ENCODE data around the gene RRP7A.
"Not testable (repeated sequence)": the region's sequence is repeated elsewhere in the genome, so short reads cannot be mapped to it uniquely, and the experiment has no call there.

Gene RRP7A

DNA sequence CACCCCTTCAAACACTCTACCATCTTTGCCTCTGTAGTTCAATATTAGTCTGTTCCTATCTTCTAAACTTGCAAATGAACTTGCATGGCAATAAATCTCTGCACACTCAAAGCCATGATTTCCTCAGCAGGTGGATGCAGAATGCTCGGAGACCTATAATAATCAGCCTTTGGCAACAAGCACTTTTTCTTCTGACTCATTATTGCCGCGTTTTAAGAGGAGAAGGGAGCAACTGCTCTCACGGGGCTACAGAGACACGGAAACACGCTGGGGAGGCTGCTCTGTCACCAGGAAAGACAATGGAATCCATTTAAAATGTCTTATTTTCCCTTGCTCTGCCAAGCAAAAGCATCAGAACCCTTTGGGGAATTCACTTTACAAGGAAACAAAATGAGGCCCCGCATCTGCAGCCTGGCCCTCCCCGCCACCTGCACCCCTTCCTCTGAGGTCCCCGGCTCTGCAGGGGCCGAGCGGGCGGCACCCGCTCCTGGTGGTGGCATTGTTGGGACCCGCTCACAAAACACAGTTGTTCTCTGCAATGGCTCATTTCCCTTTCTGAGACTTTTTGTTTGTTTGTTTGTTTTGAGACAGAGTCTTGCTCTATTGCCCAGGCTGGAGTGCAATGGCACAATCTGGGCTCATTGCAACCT, 15.6 kb upstream of the RRP7A start:
- not testable (repeated sequence) for DNase-seq

DNA sequence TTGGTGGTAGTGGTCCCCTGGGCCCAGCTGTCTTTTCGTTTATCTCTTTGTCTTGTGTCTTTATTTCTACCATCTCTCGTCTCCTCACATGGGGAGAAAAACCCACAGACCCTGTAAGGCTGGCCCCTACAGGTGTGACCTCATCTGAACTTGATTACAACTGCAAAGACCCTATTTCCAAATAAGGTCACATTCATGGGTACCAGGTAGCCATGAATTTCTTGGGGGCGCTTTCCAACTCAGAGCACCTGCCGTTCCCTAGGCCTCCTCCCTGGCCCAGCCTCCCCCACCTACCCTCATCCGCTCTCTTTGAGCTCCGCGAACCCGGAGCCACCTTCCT, 14.0 kb upstream of the RRP7A start:
- DNase-seq: no peak

DNA sequence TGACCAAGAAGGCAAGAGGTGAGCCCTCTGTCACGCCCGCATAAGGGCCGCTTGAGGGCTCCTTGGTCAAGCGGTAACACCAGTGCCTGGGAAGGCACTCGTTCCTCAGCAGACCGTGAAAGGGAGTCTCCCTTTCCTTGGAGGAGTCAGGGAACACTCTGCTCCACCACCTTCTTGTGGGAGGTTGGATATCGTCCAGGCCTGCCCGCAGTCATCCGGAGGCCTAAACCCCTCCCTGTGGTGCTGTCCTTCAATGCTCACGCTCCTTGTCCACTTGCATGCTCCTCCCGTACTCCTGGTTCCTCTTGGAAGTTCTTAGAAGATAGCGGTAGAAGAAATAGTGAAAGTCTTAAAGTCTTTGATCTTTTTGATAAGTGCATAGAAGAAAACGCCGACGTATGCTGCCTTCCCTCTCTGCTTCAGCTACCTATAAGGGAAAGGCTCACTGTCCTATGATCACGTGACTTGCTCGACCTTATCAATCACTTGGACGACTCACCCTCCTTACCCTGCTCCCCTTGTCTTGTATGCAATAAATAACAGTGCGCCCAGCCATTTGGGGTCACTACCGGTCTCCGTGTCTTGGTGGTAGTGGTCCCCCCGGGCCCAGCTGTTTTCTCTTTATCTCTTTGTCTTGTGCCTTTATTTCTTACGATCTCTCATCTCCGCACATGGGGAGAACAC, 11.9 kb upstream of the RRP7A start:
- not testable (repeated sequence) for DNase-seq

DNA sequence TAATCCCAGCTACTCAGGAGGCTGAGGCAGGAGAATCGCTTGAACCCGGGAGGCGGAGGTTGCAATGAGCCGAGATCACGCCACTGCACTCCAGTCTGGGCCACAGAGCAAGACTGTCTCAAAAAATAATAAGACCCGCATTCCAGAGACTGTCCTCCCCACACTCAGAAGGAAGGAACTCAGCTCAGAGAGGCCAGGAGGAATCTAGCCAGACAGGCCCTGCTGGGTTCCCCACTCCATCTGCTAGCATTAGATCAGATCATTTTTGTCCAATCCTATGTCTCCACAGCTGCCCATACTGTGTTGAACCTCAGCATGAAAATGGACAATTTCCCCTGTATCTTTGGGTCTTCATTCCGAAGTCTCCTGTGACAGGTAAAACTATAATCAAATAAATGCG, 9.8 kb upstream of the RRP7A start:
- DNase-seq: not testable (repeated sequence)

DNA sequence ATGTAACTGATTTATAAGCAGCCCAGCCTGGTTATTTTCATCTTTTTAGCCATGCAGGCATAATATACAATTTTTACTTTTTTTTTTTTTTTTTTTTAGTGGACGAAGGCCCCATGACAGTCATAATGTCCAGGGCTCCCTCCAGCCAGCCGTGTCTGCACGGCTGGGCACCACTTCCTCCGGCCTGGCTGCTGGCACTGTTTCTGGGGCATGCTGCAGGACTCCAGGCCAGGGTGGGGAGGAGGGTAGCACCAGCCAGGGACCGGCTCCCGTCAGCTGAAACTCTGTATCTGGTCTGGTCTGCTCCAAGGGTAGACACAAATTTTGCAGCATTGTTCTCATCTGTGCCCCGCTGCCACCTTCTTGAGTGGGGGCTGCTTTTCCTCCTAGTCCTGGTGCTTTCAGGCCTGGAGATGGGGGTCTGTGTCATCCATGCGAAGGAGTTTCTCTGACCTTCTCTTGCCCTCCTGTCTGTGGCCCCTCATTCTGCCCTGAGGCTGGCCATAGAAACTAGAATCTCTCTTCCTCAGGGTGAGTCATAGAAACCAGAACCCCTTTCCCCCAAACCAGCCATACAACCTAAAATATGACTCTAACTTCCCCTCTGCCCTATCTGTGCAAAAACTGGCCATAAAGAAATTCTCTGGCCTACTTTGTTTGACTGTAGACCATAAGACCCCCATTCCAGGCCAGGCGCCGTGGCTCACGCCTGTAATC, 9.2 kb upstream of the RRP7A start:
- DNase-seq: no peak

DNA sequence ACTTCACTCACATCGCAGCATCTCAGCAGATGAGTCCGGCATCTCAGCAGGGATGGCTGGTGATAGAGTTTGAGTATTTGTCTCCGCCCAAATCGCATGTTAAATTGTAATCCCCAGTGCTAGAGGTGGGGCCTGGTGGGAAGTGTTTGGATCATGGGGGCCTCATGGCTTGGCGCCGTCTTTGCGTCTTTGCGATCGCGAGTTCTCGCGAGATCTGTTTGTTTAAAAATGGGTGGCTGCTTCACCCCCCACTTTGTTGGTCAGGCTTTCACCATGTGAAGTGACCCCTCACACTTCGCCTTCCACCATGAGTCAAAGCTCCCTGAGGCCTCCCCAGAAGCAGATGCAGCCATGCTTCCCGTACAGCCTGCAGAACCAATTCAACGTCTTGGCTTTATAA, 3.0 kb upstream of the RRP7A start:
- no peak for DNase-seq

DNA sequence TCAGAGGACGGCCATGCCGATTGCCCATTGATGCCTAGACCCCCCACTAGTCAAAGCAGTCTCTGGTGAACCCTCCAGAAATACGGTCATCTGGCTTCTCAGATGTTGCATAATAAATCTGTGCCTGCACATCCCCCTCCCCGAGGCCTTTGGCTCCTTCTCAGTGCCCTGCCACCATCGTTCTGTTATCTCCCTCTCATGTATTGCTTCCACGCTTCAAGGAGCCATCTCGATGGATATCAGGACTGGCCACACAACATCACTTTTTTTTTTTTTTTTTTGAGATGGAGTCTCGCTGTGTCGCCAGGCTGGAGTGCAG, 1.6 kb upstream of the RRP7A start:
- no peak for DNase-seq

DNA sequence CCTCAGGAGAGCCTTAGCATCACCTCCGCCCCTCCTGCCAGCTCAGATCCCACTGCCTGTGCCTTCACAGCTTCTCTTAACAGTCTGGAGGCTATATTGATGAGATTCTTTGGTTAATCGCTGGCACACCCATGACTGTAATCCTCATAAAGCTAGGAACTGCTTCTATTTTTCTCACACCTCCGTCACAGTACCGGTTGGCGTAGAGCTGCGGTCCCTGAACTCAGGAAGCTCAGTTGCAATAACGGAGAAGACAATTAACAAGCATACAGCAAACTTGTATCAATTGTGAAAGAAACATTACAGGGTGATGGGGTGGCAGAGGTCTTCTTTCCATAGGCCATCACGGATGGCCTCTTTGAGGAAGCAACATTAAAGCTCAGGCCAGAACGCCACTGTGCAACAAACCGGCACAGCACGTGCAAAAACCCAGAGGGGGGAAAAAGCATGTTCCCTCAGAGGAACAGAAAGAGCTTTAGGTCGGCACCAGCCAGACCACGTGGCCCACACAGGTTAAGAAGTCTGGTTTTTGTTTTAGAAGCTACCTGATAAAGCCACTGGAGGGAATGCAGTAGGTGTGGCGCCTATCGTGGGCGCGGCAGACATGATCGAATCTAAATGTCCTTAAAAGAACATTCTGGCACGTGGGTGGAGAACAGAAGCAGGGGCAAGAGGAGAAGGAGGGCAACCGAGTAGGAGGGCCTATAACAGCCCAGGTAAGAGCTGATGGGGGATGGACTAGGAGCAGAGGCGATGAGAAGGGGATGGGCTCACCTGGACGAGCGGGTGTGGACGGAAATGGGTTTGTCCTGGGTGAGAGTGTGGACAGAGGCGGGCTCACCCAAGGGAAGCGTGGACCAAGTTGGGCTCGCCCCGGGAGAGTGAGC, 715 bp downstream of the RRP7A start:
- DNase-seq: not testable (repeated sequence)

DNA sequence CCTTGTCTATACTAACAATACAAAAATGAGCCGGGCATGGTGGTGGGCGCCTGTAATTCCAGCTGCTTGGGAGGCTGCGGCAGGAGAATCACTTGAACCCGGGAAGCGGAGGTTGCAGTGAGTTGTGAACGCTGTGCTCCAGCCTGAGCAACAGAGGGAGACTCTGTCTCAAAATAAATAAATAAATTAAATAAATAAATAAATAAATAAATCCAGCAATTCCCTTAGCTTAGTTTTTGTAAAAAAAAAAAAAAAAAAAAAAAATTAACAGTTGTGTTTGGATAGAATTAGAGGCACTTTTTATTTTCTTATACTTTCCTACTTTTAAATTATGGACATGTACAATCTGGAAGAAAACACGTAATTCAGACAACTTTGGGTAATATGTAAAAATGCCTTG, 2.5 kb downstream of the RRP7A start:
- DNase-seq: not testable (repeated sequence)

DNA sequence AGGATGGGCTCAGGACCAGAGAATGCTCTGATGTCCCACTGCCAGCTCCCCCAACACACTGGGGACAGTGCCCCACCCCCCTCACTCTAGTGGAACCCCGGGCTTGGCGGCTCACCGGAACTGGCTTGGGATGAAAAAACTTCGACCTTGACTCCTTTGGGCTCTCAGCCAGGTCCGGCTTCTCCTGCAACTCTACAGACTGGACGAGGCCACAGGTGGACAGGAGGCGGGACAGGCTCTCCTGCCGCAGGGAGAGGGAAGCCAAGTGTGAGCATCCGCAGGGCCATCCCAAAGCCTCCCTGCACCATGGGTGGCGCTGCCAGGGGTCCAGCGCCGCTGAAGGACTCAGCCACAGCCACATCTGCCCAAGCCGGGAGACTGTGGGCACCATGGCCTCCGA, 3.7 kb downstream of the RRP7A start:
- DNase-seq: no peak

DNA sequence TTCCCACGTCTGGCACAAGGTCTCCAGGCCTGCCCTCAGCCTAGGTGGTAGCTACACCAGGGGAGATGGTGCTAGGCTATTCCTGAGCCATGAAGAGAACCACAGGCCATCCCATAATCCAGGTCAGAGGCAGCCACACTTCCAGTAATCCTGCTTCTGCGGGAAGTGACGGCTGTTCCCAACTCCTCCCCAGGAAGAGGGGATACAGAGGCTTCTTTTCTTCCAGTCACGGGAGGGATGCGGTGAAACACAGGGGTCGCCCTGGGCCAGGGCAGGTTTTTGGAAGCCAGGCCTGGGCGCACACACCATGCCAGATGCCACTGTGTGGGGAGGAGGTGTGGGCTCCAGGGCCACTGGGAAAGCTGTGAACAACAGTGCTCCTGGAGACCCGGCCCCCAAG, 4.3 kb downstream of the RRP7A start:
- DNase-seq: not testable (repeated sequence)

DNA sequence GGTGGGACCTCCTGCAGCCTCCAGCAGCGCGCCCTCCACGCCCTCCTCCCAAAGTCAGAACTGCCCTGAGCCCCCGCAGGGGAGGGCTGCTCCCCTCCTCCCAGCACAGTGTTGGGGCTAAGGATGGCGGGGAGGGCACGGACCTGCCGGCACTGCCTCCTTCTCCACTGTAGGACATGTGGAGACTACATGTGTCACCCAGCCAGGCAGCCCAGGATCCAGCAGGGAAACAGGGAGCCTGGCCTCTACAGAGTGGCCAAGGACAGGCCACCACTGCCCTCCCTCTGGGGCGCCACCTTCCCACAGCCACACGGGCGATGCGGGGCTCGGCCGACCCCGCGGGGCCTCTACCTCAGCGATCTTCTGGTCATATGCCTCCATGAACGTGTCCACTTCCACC, 5.3 kb downstream of the RRP7A start:
- not testable (repeated sequence) for DNase-seq

DNA sequence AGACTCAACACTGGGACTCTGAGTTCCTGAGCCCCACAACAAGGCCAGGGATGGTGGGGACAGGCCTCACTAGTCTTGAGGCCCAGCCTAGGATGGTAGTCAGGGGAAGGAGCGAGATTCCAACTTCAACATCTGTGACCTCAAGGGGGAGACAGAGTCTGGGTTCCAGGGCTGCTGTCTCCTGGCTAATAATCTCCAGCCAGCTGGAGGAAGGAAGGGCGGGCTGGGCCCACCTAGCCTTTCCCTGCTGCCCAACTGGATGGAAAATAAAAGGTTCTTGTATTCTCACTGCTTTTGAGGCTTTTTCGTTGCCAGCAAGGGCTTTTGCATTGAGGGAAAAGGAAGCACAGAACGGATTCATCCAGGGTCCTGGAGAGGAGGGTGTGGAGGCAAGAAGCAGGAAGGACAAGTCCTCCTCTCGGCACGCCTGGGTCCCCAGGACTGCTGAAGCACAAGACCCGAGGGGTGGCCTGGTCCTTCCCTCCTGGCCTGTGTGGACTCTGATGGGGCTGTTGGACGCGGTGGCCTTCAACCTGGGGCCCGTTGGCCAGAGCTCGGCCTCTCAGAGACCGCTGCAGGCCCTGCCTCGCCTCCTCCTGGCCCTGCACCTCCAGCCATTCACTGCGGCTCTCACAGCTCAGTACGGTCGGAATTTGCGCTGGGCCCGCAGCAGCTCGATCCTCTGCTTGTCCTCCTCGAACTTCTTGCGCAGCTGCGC, 7.2 kb downstream of the RRP7A start:
- DNase-seq: not testable (repeated sequence)

DNA sequence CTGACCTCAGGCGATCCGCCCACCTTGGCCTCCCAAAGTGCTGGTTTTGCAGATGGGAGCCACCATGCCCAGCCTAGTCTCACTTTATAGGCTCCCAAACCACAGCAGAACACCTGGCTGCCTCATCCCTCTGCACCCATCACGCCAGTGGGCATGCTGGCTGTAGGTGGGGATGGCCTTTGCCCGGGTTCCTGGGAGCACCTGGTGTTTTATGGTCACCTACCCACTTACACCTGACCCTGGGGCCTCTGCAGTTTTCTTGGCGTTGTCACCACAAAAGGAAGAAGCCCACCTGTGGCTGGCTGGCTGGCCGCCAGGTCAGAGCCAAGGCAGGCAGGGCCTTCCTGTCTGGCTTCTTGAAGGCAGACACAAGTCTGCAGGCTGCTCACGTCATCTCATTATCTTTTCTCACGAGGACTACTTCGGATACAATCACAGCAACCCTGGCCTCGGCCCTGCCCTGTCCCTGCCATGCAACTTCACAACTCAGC, 8.2 kb downstream of the RRP7A start:
- no peak for DNase-seq

DNA sequence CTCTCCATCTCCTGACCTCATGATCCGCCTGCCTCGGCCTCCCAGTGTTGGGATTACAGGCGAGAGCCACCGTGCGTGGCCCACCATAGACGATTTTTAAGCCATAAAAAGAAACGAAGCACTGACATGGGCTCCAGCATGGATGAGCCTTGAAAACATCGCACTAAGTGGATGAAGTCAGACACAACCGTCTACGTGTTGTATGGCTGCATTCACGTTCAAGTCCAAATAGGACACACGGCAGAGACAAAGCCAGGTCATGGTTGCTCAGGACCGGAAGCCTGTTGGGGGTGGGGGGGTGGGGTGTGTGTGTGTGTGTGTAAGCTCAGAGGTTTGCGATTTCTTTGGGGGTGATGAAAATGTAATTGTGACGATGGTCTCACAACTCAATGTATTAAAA, 10.0 kb downstream of the RRP7A start:
- DNase-seq: no peak

DNA sequence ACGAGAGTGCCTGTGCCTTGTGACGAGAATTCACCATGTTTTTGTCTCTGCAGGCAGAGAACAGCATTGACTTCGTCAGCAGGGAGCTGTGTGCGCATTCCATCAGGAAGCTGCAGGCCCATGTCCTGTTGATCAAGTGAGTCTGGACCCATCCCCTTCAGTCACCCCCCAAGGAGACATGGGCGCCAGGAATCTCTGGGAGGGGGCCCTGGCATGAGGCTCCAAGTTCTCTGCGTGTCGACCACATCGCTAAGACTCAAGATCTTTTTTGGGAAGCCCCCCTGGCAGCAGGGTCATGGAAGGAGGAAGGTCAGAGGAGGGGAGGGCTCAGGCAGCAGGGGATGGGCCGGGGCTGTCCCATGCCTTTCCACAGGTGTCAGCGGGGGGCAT, 10.6 kb downstream of the RRP7A start:
- DNase-seq: not testable (repeated sequence)

DNA sequence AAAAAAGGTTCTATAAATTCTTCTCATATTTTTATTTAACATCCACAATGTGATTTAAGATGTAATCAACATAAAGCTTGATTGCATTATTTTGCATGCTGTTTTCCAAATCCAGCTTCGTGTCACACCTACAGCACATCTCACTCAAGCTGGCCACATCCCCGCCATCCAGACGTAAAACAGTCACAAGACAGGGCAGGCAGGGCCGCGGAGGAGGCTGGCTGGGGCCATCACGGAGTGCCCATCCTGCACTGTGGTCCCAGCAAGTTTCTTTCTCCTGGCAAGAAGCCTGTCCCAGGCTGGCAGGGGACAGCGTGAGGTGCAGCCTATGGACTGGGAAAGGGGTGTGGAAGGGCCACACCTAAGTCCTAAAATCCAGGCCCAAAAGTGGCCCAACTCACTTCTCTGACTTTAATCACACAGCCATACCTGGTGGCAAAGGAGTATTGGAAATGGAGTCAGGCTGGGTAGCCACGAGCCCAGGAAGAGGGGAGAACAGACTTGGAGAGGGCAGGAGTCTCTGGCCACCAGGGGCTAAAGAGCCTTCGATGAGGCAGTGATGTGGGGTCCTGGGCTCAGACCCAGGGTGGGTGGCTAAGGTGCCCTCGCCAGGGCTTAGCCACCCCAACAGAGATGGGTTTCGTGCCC, 11.1 kb downstream of the RRP7A start:
- not testable (repeated sequence) for DNase-seq

DNA sequence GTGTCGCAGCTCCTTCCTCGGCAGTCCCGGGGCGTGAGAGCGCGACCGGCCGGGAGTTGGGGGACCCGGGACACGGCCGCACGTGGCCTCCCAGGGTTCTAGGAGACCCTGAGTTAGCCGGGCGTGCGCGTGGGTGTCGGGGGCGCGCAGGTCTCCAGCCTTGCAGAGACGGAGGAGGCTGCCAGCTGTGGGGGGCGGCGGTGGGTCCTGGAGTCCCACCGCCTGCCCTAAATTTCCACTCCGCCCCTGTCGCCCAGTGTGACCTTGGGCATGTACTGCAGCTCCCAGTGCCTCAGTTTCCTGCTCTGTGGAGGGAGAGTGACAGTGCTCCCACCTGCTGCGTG, 18.8 kb downstream of the RRP7A start:
- DNase-seq: no peak

DNA sequence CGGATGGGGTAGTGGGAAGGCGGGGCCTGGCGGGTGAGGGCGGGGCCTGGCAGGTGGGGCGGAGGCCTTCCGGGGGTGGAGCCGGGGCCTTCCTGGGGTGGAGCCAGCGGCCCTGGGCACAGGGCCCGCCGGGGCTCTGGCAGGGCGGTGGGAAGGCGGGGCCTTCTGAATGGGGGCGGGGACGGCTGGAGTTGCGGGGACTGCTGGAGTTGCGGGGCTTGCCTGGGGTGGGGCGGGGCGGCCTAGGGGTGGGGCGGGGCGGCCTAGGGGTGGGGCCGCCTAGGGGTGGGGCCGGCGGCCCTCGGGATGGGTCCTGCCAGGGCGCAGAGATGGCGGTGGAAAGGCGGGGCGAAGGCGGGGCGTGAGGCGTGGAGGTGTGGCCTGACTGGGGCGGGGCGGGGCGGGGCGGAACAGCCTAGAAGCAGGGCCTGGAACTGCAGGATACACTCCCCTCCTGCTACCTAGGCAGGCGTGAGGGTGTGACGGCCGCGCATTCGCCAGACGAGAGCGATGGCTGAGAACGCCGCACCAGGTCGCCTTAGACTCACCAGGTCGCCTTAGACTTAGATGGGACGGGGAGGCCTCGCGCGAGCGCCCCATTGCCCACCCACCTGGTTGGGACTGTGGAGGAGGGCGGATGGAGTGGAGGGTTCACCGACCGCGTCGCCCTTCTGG, 19.3 kb downstream of the RRP7A start:
- no peak for DNase-seq

DNA sequence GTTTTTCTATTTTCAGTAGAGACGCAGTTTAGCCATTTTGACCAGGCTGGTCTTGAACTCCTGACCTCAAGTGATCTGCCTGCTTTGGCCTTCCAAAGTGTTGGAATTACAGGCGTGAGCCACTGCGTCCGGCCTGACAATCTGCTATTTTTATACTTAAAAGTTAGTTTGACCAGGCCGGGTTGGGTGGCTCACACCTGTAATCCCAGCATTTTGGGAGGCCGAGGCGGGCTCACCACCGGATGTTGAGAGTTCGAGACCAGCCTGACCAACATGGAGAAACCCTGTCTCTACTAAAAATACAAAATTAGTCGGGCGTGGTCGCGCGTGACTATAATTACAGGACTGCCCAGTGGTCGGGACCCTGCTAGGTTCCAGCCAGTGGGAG, 19.8 kb downstream of the RRP7A start:
- DNase-seq: not testable (repeated sequence)

DNA sequence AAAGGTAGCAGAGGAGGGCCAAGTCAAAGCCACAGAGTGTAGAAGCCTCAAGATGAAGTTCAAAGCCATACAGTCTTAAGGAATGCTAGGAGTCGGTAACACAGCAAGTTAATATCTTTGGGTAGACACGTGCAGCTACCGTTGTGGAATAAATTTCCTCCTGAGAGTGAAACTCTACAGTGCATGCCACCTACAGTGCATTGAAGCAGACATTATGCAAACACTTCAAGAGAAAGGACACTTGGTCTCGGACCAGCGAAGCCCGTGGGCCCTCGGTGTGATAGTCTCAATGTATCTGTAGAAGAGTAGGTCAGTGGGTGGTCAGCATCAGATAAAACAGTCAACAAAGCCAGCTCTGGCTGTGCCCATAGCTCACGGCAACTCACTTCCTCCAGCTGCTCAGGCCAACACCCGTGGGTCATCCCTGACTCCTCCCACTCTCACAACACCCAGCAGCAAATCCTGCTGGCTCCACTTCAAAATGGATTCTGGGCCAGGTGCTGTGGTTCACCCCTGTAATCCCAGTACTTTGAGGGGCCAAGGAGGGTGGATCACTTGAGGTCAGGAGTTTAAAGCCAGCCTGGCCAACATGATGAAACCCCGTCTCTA, 24.0 kb downstream of the RRP7A start:
- not testable (repeated sequence) for DNase-seq

All from NCI-H2029 treated with DMSO at 0.1 percent for 48 hours (cell line).